ENCODE data around the gene LRRC26. TPM values are rescaled to one million over a fixed set of nuclear protein-coding genes. Genes with fewer than 3 reads are reported as not detected.
"Not testable (repeated sequence)": the region's sequence is repeated elsewhere in the genome, so short reads cannot be mapped to it uniquely, and the experiment has no call there.

The LRRC26 gene
- total RNA-seq, 1 donor from 2014 or later, result not detected

DNA sequence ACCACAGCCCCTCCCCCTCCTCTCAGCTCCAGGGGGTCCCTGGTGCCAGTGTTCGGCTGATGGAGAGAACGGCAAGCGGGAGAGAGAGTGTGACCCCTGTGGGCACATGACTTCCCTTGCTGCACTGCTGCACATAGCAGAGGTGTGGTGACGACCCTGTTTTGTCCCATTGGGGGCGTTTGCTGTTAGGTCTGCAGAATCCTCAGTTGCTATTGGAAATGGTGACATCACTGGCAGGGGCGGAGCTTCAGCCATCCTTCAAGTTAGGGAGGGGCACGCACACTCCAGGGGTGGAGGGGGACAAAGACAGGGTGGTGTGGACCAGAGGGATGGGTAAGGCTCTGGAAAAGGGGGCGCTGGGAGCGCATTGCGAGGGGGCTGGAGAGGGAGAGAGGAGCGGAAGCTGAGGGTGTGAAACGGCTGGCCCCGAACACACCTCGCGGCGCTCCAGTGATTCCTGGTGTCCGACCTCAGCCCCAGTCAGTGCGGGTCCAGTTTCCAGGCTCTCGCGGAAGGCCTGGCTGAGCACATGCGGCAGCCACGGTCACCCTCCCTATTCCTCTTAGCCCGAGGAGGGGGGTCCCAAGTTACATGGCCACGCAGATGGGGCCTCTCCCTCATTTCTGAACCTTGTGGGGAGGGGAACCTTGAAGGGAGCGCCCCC lies 31.7 kb downstream of the LRRC26 start:
- H3K9me3 ChIP-seq (ENCODE audit: control insufficient read depth in 3 of 3, low read length in 3 of 3), result no peaks in the 10 kb centered on the region

GRCh38 chr9:137136881-137137607 lies 32.8 kb downstream of the LRRC26 start:
- Histone ChIP-seq H3K9ac (ENCODE audit: low read depth in 1 of 3, low read length in 3 of 3) (no peak overlapping the region), H3K9me3 (ENCODE audit: control insufficient read depth in 3 of 3, low read length in 3 of 3) (no peaks in the 10 kb centered on the region), H3K4me1 (ENCODE audit: control insufficient read depth in 3 of 3, insufficient read depth in 3 of 3, low read length in 3 of 3) (peaks cover 0 to 4% (median 0%) of the 10 kb centered on the region in 3 donors), H3K36me3 (ENCODE audit: control insufficient read depth in 3 of 3, insufficient read depth in 3 of 3, low read length in 3 of 3) (no peaks in the 10 kb centered on the region), H3K4me3 (ENCODE audit: low read length in 3 of 3) (no peak overlapping the region), H3K27ac (ENCODE audit: low read depth, low read length) (no peak overlapping the region), H3K27me3 (ENCODE audit: control insufficient read depth in 3 of 3, insufficient read depth in 3 of 3, low read length in 3 of 3) (peaks cover 63 to 66% (median 64%) of the 10 kb centered on the region in 3 donors)

More for the DNA sequence above, 31.7 kb downstream of the LRRC26 start:
- Histone ChIP-seq H3K4me3 (ENCODE audit: low read length in 3 of 3) (no peak overlapping the region), H3K36me3 (ENCODE audit: control insufficient read depth in 3 of 3, insufficient read depth in 3 of 3, low read length in 3 of 3) (no peaks in the 10 kb centered on the region), H3K9ac (ENCODE audit: low read depth in 1 of 3, low read length in 3 of 3) (no peak overlapping the region), H3K27me3 (ENCODE audit: control insufficient read depth in 3 of 3, insufficient read depth in 3 of 3, low read length in 3 of 3) (peaks cover 74 to 77% (median 75%) of the 10 kb centered on the region in 3 donors), H3K4me1 (ENCODE audit: control insufficient read depth in 3 of 3, insufficient read depth in 3 of 3, low read length in 3 of 3) (peaks cover 0 to 4% (median 0%) of the 10 kb centered on the region in 3 donors), H3K27ac (ENCODE audit: low read depth, low read length) (no peak overlapping the region)

GRCh38 chr9:137136261-137136880 lies 33.5 kb downstream of the LRRC26 start:
- Histone ChIP-seq H3K27ac (ENCODE audit: low read depth, low read length) (no peak overlapping the region), H3K9me3 (ENCODE audit: control insufficient read depth in 3 of 3, low read length in 3 of 3) (no peaks in the 10 kb centered on the region)

DNA sequence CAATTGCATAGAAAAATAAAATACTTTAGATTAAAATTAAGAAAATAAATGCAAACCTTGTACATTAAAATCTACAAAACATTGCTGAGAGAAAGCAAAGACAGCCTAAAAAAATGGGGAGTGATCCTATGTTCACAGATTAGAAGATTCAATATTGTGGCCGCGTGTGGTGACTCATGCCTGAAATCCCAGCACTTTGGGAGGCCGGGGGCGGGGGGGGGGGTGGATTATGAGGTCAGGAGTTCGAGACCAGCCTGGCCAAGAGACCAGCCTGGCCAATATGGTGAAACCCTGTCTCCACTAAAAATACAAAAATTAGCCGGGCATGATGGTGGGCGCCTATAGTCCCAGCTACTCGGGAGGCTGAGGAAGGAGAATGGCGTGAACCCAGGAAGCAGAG lies 34.7 kb downstream of the LRRC26 start:
- not testable (repeated sequence) for H3K4me3 ChIP-seq (ENCODE audit: low read length in 3 of 3); H3K36me3 ChIP-seq (ENCODE audit: control insufficient read depth in 3 of 3, insufficient read depth in 3 of 3, low read length in 3 of 3); H3K4me1 ChIP-seq (ENCODE audit: control insufficient read depth in 3 of 3, insufficient read depth in 3 of 3, low read length in 3 of 3); H3K27ac ChIP-seq (ENCODE audit: low read depth, low read length); H3K9ac ChIP-seq (ENCODE audit: low read depth in 1 of 3, low read length in 3 of 3); H3K9me3 ChIP-seq (ENCODE audit: control insufficient read depth in 3 of 3, low read length in 3 of 3)
- peaks cover 46 to 51% (median 50%) of the 10 kb centered on the region in 3 donors for H3K27me3 ChIP-seq (ENCODE audit: control insufficient read depth in 3 of 3, insufficient read depth in 3 of 3, low read length in 3 of 3)

More at GRCh38 chr9:137136261-137136880, 33.5 kb downstream of the LRRC26 start:
- Histone ChIP-seq H3K36me3 (ENCODE audit: control insufficient read depth in 3 of 3, insufficient read depth in 3 of 3, low read length in 3 of 3) (no peaks in the 10 kb centered on the region), H3K27me3 (ENCODE audit: control insufficient read depth in 3 of 3, insufficient read depth in 3 of 3, low read length in 3 of 3) (peaks cover 56 to 59% (median 57%) of the 10 kb centered on the region in 3 donors), H3K9ac (ENCODE audit: low read depth in 1 of 3, low read length in 3 of 3) (no peak overlapping the region), H3K4me1 (ENCODE audit: control insufficient read depth in 3 of 3, insufficient read depth in 3 of 3, low read length in 3 of 3) (peaks cover 0 to 4% (median 0%) of the 10 kb centered on the region in 3 donors), H3K4me3 (ENCODE audit: low read length in 3 of 3) (no peak overlapping the region)

DNA sequence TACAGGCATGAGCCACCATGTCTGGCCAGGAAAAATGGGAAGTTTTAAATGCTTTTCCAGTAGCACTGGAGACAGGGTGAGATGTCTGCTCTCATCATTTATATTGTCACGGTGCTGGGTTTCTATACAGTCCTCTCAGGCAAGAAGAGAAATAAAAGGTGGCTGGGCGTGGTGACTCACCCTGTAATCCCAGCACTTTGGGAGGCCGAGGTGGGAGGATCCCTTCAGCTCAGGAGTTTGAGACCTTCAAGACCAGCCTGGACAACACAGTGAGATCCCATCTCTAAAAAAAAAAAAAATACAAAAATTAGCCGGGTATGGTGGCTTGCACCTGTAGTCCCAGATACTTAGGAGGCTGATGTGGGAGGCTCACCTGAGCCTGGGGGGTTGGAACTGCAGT lies 35.7 kb downstream of the LRRC26 start:
- Histone ChIP-seq H3K36me3 (ENCODE audit: control insufficient read depth in 3 of 3, insufficient read depth in 3 of 3, low read length in 3 of 3) (no peaks in the 10 kb centered on the region), H3K27me3 (ENCODE audit: control insufficient read depth in 3 of 3, insufficient read depth in 3 of 3, low read length in 3 of 3) (peaks cover 37 to 46% (median 40%) of the 10 kb centered on the region in 3 donors), H3K4me1 (ENCODE audit: control insufficient read depth in 3 of 3, insufficient read depth in 3 of 3, low read length in 3 of 3) (peaks cover 0 to 9% (median 2%) of the 10 kb centered on the region in 3 donors), H3K27ac (ENCODE audit: low read depth, low read length) (no peak overlapping the region), H3K9me3 (ENCODE audit: control insufficient read depth in 3 of 3, low read length in 3 of 3) (no peaks in the 10 kb centered on the region), H3K9ac (ENCODE audit: low read depth in 1 of 3, low read length in 3 of 3) (no peak overlapping the region), H3K4me3 (ENCODE audit: low read length in 3 of 3) (no peak overlapping the region)

DNA sequence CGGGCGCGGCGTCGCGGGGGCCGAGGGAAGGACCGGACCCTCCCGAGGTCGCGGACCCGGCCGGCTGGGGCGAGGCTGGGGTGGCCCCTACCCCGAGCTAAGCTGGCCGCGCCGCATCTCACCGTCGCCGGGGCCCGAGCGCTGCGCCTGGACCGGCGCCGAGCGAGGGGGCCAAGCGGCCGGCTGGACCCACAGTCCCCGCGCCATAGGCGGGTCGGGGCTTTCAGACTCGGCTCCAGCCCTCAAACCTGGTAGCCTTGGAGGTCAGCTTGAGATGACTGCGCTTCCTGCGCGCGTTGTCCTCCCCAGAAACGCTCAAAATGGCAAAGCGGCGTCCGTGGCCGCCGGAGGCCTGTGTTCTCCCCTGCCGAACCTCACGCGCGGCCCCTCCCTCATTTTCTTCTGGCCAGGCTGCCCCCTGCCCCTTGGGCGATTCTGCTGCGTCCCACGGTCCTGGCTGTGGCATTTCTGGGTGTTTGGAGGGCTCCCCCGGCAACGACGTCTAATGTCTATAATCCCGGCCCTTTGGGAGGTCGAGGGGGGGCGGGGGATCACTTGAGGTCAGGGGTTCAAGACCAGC lies 39.6 kb downstream of the LRRC26 start:
- no peaks in the 10 kb centered on the region for H3K9me3 ChIP-seq (ENCODE audit: control insufficient read depth in 3 of 3, low read length in 3 of 3)
- H3K9ac ChIP-seq (ENCODE audit: low read depth in 1 of 3, low read length in 3 of 3), result no peak overlapping the region
- peaks cover 2 to 12% (median 8%) of the 10 kb centered on the region in 3 donors for H3K27me3 ChIP-seq (ENCODE audit: control insufficient read depth in 3 of 3, insufficient read depth in 3 of 3, low read length in 3 of 3)
- H3K27ac ChIP-seq (ENCODE audit: low read depth, low read length), result no peak overlapping the region
- H3K4me3 ChIP-seq (ENCODE audit: low read length in 3 of 3), result peak overlapping the region in 2 of 3 donors; percentile 80
- no peaks in the 10 kb centered on the region for H3K36me3 ChIP-seq (ENCODE audit: control insufficient read depth in 3 of 3, insufficient read depth in 3 of 3, low read length in 3 of 3)
- H3K4me1 ChIP-seq (ENCODE audit: control insufficient read depth in 3 of 3, insufficient read depth in 3 of 3, low read length in 3 of 3), result peaks cover 12 to 29% (median 15%) of the 10 kb centered on the region in 3 donors

- H3K9ac ChIP-seq (ENCODE audit: low read depth in 1 of 3, low read length in 3 of 3), result peak overlapping the region; percentile 57 to 85 (median 62)
- no peak overlapping the region for H3K27ac ChIP-seq (ENCODE audit: low read depth, low read length)
- peak overlapping the region; percentile 65 to 80 (median 80) for H3K4me3 ChIP-seq (ENCODE audit: low read length in 3 of 3)
- peaks cover 12 to 29% (median 15%) of the 10 kb centered on the region in 3 donors for H3K4me1 ChIP-seq (ENCODE audit: control insufficient read depth in 3 of 3, insufficient read depth in 3 of 3, low read length in 3 of 3)
- no peaks in the 10 kb centered on the region for H3K36me3 ChIP-seq (ENCODE audit: control insufficient read depth in 3 of 3, insufficient read depth in 3 of 3, low read length in 3 of 3)
- H3K27me3 ChIP-seq (ENCODE audit: control insufficient read depth in 3 of 3, insufficient read depth in 3 of 3, low read length in 3 of 3), result peaks cover 2 to 12% (median 8%) of the 10 kb centered on the region in 3 donors
- no peaks in the 10 kb centered on the region for H3K9me3 ChIP-seq (ENCODE audit: control insufficient read depth in 3 of 3, low read length in 3 of 3)
Measured at GRCh38 chr9:137129456-137130175, 40.2 kb downstream of the LRRC26 start.

GRCh38 chr9:137128862-137129455 lies 40.9 kb downstream of the LRRC26 start:
- no peaks in the 10 kb centered on the region for H3K9me3 ChIP-seq (ENCODE audit: control insufficient read depth in 3 of 3, low read length in 3 of 3)
- peaks cover 2 to 9% (median 5%) of the 10 kb centered on the region in 3 donors for H3K27me3 ChIP-seq (ENCODE audit: control insufficient read depth in 3 of 3, insufficient read depth in 3 of 3, low read length in 3 of 3)
- H3K4me3 ChIP-seq (ENCODE audit: low read length in 3 of 3), result peak overlapping the region; percentile 65 to 80 (median 80)
- peaks cover 12 to 29% (median 15%) of the 10 kb centered on the region in 3 donors for H3K4me1 ChIP-seq (ENCODE audit: control insufficient read depth in 3 of 3, insufficient read depth in 3 of 3, low read length in 3 of 3)
- no peak overlapping the region for H3K27ac ChIP-seq (ENCODE audit: low read depth, low read length)
- peak overlapping the region; percentile 57 to 85 (median 62) for H3K9ac ChIP-seq (ENCODE audit: low read depth in 1 of 3, low read length in 3 of 3)
- no peaks in the 10 kb centered on the region for H3K36me3 ChIP-seq (ENCODE audit: control insufficient read depth in 3 of 3, insufficient read depth in 3 of 3, low read length in 3 of 3)

Data from skeletal muscle tissue (tissue), 4 donors.